Vagina (tissue), 2 donors: Measurements from ENCODE around the gene PACRG. TPM values are rescaled to one million over a fixed set of nuclear protein-coding genes. Genes with fewer than 3 reads are reported as not detected.

Experiments
- DNase-seq, 2 donors: peaks; one replicate each; pipeline ENCODE4 v3.0.0-alpha.2; 2017; ENCODE audit errors: extremely low spot score in 2 of 2
- H3K27ac ChIP-seq: fragments of 200-600 bp; sonication (generic); one replicate; pipeline ENCODE4 v1.5.1; 2019
- H3K27me3 ChIP-seq: fragments of 200-600 bp; sonication (generic); one replicate; pipeline ENCODE4 v1.5.1; 2019
- H3K36me3 ChIP-seq, 2 donors: fragments of 200-600 bp; sonication (generic); one replicate each; pipeline ENCODE4 v1.5.1; 2017 to 2019
- H3K4me1 ChIP-seq: fragments of 200-600 bp; sonication (generic); one replicate; pipeline ENCODE4 v1.5.1; 2019
- H3K4me3 ChIP-seq, 2 donors: fragments of 200-600 bp; sonication (generic); 1 replicate in 1 of 2; 2 replicates in 1 of 2; pipeline ENCODE4 v1.5.1; 2016 to 2019
- H3K9me3 ChIP-seq: fragments of 200-600 bp; sonication (generic); one replicate; pipeline ENCODE4 v1.5.1; 2019
- POLR2A ChIP-seq, 2 donors: fragments of 450-650 bp; IDR thresholded peaks; one replicate each; pipeline ENCODE4 v1.6.1; 2017; ENCODE audit warnings: antibody characterized with exemption in 2 of 2, mild to moderate bottlenecking in 2 of 2, moderate library complexity in 2 of 2
- POLR2AphosphoS5 ChIP-seq, 2 donors: sonication (generic); formaldehyde crosslinking; IDR thresholded peaks; one replicate each; pipeline ENCODE4 v1.9.0; 2017; ENCODE audit warnings: antibody characterized with exemption in 2 of 2, mild to moderate bottlenecking in 2 of 2, low read depth in 1 of 2; ENCODE audit not compliant: insufficient read depth in 1 of 2
- intact Hi-C: fragments of 100-400 bp; cut with DNase I; formaldehyde crosslinking; loops from one replicate; pipeline ENCODE4 v1.15.1; 2023
- total RNA-seq: library from RNA; depleted of rRNA; stranded (reverse); fragments of >200 nt; gene quantifications from one replicate; pipeline ENCODE4 v1.2.3, GENCODE V29; 2016
- TF ChIP-seq, protein P1 (sequence below), 3 experiments: fragments of 450-650 bp in 2 of 3; fragments of 200-600 bp in 1 of 3; sonication (generic) in 1 of 3; IDR thresholded peaks; one replicate each; pipeline ENCODE4 v1.5.1; 2017 to 2019; ENCODE audit warnings: antibody characterized with exemption in 3 of 3, mild to moderate bottlenecking in 2 of 3, moderate library complexity in 2 of 3

The PACRG gene
- total RNA-seq, 1 donor from 2014 or later = not detected

DNA sequence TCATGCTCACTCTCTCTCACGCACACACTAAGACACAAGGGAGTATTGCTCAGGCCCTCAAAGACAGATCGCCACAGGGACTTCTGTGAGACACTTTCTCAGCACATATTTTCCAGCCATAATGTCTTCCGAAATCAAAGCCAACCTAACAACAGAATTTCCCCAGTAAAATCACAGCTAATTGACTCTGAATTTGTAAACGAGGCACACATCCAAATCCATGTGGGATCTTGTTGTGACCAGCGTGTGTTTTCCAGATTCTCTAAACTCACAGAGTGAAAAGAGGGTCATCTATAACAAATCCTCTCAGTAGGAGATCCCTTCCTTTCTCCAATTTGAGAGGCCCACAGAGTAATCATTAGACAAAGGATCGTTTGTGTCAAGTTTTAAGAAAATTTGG lies 280.4 kb downstream of the PACRG start:
- TF ChIP-seq, protein P1, sequence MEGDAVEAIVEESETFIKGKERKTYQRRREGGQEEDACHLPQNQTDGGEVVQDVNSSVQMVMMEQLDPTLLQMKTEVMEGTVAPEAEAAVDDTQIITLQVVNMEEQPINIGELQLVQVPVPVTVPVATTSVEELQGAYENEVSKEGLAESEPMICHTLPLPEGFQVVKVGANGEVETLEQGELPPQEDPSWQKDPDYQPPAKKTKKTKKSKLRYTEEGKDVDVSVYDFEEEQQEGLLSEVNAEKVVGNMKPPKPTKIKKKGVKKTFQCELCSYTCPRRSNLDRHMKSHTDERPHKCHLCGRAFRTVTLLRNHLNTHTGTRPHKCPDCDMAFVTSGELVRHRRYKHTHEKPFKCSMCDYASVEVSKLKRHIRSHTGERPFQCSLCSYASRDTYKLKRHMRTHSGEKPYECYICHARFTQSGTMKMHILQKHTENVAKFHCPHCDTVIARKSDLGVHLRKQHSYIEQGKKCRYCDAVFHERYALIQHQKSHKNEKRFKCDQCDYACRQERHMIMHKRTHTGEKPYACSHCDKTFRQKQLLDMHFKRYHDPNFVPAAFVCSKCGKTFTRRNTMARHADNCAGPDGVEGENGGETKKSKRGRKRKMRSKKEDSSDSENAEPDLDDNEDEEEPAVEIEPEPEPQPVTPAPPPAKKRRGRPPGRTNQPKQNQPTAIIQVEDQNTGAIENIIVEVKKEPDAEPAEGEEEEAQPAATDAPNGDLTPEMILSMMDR (IDR thresholded peaks at IDR 0.05) = no peak
- no peak for TF ChIP-seq POLR2A (IDR thresholded peaks at IDR 0.05)
- no peak for TF ChIP-seq POLR2AphosphoS5 (IDR thresholded peaks at IDR 0.05; ENCODE audit: insufficient read depth in 1 of 2, low read depth in 1 of 2)

GRCh38 chr6:163008626-163009025 lies 280.9 kb downstream of the PACRG start:
- TF ChIP-seq, protein P1 (IDR thresholded peaks at IDR 0.05) = no peak
- no peak for TF ChIP-seq POLR2AphosphoS5 (IDR thresholded peaks at IDR 0.05; ENCODE audit: insufficient read depth in 1 of 2, low read depth in 1 of 2)
- no peak for TF ChIP-seq POLR2A (IDR thresholded peaks at IDR 0.05)
- Histone ChIP-seq H3K27me3 (no peaks in the 10 kb centered on the region), H3K36me3 (no peaks in the 10 kb centered on the region), H3K27ac (no peak overlapping the region), H3K4me1 (no peaks in the 10 kb centered on the region), H3K9me3 (no peaks in the 10 kb centered on the region), H3K4me3 (no peak overlapping the region)
- DNase-seq = no peak
- intact Hi-C loops = no loop called here

More for the DNA sequence above, 280.4 kb downstream of the PACRG start:
- H3K27me3 ChIP-seq = no peaks in the 10 kb centered on the region
- no peak overlapping the region for H3K4me3 ChIP-seq
- H3K27ac ChIP-seq = no peak overlapping the region
- intact Hi-C loops = no loop called here
- H3K4me1 ChIP-seq = no peaks in the 10 kb centered on the region
- no peak for DNase-seq
- no peaks in the 10 kb centered on the region for H3K36me3 ChIP-seq
- no peaks in the 10 kb centered on the region for H3K9me3 ChIP-seq

DNA sequence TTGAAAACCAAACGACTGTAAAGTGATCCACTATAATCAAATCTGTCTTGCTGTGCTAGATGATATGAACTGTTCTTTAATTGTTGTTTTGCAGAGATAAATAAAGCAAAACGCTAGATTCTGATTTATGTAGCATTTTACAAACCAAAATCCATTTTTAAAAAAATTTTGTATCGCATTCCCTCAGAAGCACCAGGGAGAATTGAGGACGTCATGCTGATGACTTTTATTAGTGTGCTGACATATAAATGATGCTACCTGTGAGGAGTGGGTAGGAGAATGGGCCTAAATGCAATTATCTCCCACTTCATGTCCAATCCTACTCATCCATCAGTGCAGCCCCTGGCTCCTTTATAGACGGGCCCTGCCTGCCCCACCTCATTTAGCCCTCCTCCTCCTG lies 282.4 kb downstream of the PACRG start:
- no peaks in the 10 kb centered on the region for H3K36me3 ChIP-seq
- H3K9me3 ChIP-seq = no peaks in the 10 kb centered on the region
- DNase-seq = no peak
- TF ChIP-seq POLR2AphosphoS5 (IDR thresholded peaks at IDR 0.05; ENCODE audit: insufficient read depth in 1 of 2, low read depth in 1 of 2) (no peak), POLR2A (IDR thresholded peaks at IDR 0.05) (no peak)
- TF ChIP-seq, protein P1 (IDR thresholded peaks at IDR 0.05) = no peak
- H3K4me3 ChIP-seq = no peak overlapping the region
- intact Hi-C loops = no loop called here
- H3K27ac ChIP-seq = no peak overlapping the region
- no peaks in the 10 kb centered on the region for H3K4me1 ChIP-seq
- no peaks in the 10 kb centered on the region for H3K27me3 ChIP-seq

DNA sequence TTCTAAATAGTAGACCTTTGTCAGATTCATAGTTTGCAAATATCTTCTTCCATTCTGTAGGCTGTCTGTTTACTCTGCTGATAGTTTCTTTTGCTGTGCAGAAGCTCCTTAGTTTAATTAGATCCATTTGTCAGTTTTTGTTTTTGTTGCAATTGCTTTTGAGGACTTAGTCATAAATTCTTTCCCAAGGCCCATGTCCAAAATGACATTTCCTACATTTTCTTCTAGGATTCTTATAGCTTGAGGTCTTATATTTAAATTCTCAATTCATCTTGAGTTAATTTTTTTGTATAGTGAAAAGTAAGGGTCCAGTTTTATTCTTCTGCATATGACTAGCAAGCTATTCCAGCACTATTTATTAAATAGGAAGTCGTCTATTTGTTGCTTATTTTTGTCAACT lies 287.0 kb downstream of the PACRG start:
- Histone ChIP-seq H3K36me3 (no peaks in the 10 kb centered on the region), H3K27me3 (no peaks in the 10 kb centered on the region), H3K4me1 (no peaks in the 10 kb centered on the region), H3K4me3 (no peak overlapping the region), H3K27ac (no peak overlapping the region), H3K9me3 (no peaks in the 10 kb centered on the region)
- TF ChIP-seq, protein P1 (IDR thresholded peaks at IDR 0.05) = no peak
- no peak for DNase-seq
- intact Hi-C loops = no loop called here

- TF ChIP-seq POLR2AphosphoS5 (IDR thresholded peaks at IDR 0.05; ENCODE audit: insufficient read depth in 1 of 2, low read depth in 1 of 2) (no peak), POLR2A (IDR thresholded peaks at IDR 0.05) (no peak)
- TF ChIP-seq, protein P1 (IDR thresholded peaks at IDR 0.05) = no peak
- no peaks in the 10 kb centered on the region for H3K27me3 ChIP-seq
- no peaks in the 10 kb centered on the region for H3K36me3 ChIP-seq
- no peaks in the 10 kb centered on the region for H3K9me3 ChIP-seq
- intact Hi-C loops = no loop called here
- no peak overlapping the region for H3K27ac ChIP-seq
- DNase-seq = no peak
- no peak overlapping the region for H3K4me3 ChIP-seq
- H3K4me1 ChIP-seq = no peaks in the 10 kb centered on the region
These were observed 290.0 kb downstream of the PACRG start for GRCh38 chr6:163017801-163018200.
